GM19193 (cell line): Measurements from ENCODE around the gene TCAF2.
"Not testable (repeated sequence)": the region's sequence is repeated elsewhere in the genome, so short reads cannot be mapped to it uniquely, and the experiment has no call there.

Source experiments
- POLR2A ChIP-seq: IDR thresholded peaks from 4 replicates; pipeline ENCODE4 v1.6.1; 2011; ENCODE audit not compliant: insufficient read depth, insufficient read length; ENCODE audit errors: extremely low read depth

The TCAF2 gene

GRCh38 chr7:143620646-143621045, at the start of gene TCAF2:
Gene TCAF2 (plus strand): TSS chr7:143620974.
- TF ChIP-seq POLR2A, result not testable (repeated sequence)

DNA sequence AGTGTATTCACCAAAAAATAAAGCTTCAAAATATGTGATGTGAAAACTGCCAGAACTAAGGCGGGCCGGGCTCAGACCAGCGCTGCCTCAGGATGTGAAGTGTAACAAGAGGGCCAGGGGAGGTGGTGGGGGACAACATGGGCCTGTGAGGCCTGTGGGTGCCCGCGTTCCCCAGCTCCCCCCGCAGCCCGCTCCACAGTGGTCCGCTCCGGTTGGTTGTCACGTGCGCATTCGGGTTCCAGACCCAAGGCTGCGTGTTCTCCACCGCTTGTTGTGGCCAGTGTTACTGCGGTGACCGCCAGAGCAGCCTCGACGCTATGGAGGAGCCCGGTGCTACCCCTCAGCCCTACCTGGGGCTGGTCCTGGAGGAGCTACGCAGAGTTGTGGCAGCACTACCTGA, 49.3 kb upstream of the TCAF2 start, which contains the start of gene CTAGE15:
TSS of gene CTAGE15 (plus strand) at position 301 of the 400 bp plus-strand sequence. CDS start at position 318, 17 bp downstream.
- TF ChIP-seq POLR2A, result not testable (repeated sequence)
